ENCODE data around the gene MYB.
"Not testable (repeated sequence)": the region's sequence is repeated elsewhere in the genome, so short reads cannot be mapped to it uniquely, and the experiment has no call there.

Gene MYB
- 42.6 to 62.8 reads per million in 2 donors for total RNA-seq

DNA sequence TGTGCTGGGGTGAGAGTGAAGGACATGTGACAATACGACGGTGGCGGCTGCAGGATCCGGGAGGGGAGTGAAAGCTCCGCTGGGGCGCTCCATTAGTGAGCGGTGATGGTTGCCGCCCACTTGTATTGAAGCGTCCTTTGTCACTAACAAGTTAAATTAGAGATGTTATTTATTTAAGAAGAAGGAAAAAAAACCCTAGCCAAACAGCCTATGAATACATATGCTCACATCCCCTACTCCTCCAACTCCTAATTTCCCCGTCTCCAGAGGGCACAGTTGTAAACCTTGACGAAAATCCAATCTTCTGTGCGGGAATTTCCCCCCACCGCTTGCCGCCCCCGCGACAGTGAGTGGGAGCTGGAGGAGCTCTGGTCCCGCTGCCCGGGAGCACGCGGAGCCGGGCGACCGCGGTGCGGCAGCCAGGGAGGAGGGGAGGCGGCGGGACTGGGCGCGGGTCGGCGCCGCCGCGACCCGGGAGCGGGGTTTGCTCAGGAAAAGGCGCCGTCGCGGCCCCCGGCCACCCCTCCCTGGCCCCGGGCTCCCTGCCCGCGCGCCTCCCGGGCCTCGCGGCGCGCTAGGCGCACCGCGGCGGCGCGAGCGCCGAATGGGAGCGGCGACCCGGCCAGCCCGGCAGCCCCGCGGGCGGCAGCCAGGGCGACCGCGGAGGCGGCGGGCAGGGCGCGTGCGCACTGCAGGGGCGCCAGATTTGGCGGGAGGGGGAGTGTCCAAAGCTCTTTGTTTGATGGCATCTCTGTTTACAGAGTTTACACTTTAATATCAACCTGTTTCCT lies at the start of gene MYB:
MYB (plus strand) TSS at position 767 of the 791 bp plus-strand sequence. CDS start 206 bp downstream, outside the sequence.
- DNase-seq = peak; percentile 44

DNA sequence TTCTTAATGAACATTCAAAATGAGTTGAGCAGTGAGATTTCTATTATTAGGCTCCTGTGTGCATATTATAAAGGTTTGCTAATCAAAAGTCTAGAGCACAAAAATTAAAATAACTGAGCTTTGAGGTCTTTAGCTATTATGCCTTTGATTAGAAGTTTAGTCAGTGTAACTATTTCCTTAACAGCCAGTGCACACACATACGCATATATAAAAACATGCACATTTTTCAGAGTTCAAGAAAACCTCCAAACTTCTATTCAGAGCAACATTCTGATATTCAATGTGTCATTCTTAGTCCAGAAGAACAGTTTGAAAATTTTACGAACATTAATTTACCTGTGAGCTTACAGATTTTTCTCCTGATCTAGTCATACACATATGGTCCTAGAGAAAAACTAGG lies 48.3 kb upstream of the MYB start:
- DNase-seq = no peak

DNA sequence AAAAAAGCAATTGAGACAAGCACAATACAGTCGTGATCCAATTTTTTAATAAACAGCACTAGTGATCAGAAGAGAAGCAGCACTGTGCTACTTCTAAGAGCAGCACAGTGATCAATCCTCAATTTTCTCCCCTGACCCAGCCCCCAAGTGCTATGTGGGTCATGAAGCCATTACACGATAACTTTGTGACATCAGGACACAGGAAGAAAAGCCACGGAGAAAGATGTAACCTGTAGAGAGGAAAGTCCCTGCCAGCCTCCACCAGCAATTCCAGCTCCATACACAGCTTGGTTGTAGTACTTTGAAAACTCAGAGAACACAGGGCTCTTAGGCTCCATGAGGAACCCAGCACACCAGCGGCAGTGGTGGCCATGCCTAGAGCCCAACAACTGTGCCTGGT lies 45.3 kb upstream of the MYB start:
- no peak for DNase-seq

DNA sequence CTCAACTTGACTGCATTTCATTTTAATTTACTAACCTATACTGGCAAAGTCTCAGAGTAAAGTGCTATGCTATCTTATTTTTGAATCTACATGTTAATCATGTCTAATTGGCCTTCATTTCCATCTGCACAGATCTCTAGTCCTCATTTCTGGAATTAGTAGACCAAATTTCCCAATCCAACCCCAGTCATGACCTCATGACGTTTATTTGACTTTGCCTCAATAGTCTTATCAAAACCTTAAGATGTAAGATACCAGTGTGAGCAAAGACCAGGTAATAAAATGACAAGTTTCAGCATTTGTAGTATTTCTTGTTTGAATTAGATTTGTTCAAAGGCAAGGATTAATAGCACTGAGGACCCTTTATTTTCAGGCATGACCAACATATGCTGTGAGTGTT lies 43.3 kb upstream of the MYB start:
- DNase-seq = no peak

DNA sequence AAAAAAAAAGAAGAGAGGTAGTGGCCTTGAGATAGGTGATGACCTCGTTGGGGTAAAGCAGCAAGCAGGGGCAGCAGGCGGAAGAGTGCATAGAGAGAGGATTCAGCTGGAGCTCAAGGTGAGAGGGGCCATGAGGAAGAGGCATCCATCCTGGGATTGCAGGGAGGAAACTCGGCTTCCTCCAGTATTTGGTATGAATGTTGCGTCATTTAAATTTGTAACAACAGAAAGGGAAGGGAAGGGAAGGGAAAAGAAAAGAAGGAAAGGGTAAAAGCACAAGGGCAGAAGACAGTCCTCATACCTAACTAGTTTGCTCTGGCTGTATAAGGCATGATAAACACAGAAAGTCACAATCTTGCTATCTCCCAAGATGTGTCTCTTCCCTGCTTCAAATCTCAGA lies 39.9 kb upstream of the MYB start:
- no peak for DNase-seq

DNA sequence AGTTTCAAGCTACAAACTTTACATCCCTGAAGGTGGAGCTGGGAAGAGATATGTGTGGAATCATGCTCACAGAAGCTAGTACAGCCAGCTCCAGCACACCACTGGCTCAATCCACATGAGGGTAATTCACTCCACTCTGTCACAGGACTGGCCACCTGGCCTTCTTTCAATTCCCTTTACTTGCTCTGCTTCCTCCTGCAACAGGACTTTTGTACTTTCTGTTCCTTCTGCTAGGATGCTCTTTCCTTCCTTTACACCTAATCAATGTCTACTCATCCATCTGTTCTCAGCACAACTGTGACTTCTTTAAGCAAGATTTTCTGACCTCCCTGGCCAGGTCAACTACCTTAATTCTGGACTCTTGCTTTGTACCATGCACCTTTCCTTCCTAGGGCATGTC lies 39.4 kb upstream of the MYB start:
- DNase-seq = no peak

DNA sequence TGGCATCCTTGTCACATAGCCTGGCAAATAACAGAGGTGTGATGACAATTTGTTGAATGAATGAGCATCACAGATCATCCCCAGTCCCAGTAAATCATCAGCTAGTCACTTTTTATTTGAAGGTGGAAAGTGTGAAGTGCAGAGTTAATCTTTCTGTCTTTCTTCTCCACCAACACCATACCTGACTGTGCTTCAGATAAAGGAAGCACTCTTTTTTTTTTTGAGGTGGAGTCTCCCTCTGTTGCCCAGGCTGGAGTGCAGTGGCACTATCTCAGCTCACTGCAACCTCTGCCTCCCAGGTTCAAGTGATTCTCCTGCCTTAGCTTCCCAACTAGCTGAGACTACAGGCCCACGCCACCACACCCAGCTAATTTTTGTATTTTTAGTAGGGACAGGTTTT lies 38.9 kb upstream of the MYB start:
- not testable (repeated sequence) for DNase-seq

DNA sequence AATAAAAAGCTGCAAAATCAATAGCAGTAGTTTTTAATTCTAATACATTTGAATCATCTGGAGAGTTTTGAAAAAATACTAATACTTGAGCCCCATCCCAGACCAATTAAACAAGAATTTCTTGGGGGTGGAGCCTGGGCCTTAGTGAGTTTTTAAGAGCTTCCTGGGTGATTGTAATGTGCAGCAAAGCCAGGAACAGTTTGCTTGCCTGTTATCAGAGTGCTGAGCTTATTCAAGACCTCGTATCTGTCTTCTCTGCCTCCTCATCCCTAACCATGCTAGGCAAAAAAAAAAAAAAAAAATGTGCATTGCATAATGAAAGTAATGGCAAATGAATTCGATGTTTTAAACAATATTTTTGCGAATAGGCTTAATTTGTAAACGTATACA lies 36.4 kb upstream of the MYB start:
- no peak for DNase-seq

DNA sequence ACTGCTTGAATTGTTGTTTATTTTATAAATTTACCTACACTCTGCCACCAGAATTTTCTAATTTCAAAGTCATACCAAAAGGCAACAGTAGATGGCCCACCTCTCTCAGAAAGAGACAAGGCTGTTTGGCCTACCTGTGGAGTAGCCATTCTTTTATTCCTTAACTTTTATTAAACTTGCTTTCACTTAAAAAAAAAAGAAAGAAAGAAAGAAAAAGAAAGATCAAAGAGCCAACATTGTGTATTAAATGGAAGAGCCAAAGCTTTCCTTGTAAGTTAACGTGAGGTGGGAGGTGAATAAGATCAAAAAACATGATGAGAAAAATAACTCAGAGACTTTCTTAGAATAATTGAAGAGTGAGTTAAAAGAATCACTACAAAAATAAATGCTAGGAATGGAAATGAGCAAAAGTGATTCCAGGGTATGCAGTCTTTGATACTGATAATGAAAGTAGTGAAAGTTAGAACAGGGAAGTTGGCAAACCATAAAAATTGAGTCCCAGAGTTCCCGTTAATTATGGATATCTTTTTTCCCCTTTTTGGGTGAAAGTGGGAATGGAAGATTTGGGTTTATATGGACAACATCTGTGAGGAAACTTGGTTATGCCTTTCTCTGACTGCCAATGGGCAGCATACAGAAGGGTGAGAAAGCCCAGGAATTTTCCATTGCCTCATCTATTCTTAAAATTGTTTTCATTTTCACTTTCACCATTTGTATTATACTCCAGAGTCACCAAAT lies 35.9 kb upstream of the MYB start:
- DNase-seq = no peak

DNA sequence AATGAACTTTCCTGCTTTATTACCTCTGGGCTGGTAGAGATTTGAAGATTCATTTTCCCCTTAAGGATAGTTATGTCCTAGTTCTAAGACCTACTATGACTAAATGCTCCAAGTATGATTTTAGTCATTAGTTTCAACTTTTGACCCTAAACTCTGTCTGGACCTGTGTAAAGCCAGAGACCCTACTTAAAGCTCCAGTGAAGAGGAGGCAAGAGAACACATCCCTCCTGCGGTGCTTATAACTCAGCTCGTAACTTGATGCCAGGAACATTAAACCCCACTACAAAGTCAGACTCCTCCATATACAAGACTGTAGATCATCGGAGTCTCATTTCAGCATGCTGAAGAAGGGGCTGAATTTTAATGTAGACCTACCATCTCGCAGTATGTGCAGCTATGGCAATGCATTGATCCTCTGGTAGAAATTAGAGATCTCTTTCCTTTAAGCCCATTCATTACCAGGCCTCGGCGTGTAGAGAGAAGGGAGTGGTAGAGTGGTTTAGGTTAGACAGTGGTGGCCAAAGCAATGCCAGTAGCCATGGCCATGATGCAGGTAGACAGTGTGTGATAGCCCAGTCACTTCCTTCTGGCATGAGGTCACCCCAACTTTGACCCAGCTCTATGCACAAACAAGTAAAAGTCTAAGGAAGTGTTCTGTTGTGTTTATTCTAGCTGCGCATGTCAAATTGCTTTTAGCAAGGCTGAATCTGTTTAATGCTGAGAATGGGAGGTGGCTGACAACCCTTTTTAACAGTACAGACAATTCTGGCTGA lies 34.8 kb upstream of the MYB start:
- no peak for DNase-seq

DNA sequence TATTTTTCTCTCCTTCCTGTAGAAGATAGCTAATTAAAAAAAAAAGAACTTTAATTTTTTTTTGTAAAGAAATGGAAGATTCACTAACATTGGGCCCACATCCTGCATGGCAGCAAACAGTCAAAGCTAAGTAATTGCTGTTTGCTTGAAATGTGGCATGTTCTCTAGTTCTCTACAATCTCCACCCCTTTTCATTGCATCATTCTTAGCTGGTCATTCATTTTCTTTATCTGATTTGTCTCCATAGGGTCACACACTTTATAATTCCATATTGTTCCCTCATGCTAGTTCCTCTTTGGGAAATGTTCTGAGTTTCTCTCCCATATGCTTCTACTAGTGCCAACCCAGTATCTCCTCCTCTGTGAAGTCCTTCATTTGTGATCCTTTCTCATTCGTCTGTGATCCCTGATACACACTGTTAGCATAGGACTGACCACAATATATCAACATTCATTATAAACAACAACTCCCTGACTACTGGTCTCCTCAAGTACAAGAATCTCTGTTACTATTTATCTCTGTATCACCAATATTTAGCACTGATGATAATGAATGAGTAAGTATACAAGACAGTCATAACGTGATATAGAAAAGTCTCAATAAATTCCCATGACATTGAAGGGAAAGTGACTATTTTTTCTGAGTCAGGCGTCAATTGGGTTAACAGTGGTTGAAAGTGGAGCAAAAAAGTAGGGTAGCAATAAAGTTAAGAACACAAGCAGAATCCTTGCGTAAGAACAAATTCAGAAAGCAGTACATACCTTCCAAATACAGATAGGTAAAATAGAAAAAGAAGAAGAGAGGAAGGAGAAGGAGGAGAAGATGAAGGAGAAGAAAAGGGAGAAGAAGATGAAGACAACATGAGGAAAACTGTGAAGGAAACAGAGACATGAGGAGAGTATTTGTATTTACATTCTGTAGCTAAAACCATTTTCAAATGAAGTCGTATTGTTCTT lies 33.2 kb upstream of the MYB start:
- no peak for DNase-seq

DNA sequence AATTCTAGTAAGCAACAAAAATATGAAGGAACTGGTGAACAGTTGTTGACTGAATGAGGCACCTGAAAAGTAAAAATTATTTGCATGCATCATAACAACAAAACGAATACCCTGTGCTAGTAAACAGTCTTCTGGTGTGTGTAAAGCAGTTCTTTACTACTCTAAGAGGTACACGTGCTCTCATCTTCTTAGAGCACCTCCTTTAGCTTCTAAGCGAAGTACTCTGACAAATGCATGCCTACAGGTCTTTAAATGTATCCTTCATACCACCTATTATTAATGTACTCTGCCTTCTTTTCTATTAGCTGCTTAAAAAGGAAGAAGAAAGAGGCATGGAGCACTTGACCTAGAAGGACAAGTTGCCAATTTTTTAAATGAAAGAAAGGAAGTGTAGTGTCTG lies 32.2 kb upstream of the MYB start:
- no peak for DNase-seq

DNA sequence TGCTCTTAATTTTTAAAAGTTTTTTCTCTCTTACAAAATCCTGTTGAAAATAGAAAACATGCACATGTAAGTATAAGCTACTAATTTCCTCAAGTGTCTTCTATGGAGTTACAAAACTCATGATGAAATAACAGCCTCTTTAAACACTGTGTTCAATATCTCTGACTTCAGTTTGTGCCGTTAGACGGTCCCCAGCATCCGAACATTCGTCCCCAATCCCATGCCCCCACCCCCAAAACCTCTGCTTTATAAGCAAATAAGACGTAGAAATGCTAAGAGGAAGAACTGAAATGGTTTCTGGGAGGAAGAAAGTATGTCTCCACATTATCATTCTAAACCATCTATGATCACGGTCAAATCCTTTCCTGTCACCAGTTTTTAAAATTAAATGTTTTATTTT lies 31.7 kb upstream of the MYB start:
- no peak for DNase-seq

DNA sequence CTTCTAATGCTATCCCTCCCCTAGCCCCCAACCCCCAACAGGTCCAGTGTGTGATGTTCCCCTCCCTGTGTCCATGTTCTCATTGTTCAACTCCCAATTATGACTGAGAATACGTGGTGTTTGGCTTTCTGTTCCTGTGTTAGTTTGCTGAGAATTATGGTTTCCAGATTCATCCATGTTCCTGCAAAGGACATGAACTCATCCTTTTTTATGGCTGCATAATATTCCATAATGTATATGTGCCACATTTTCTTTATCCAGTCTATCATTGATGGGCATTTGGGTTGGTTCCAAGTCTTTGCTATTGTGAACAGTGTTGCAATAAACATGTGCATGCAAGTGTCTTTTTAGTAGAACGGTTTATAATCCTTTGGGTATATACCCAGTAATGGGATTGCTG lies 30.6 kb upstream of the MYB start:
- not testable (repeated sequence) for DNase-seq

DNA sequence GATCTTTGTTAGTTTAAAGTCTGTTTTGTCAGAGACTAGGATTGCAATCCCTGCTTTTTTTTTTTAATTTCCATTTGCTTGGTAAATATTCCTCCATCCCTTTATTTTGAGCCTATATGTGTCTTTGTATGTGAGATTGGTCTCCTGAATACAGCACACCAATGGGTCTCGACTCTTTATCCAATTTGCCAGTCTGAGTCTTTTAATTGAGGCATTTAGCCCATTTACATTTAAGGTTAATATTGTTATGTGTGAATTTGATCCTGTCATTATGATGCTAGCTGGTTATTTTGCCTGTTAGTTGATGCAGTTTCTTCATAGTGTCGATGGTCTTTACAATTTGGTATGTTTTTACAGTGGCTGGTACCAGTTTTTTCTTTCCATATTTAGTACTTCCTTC lies 27.0 kb upstream of the MYB start:
- DNase-seq = not testable (repeated sequence)

DNA sequence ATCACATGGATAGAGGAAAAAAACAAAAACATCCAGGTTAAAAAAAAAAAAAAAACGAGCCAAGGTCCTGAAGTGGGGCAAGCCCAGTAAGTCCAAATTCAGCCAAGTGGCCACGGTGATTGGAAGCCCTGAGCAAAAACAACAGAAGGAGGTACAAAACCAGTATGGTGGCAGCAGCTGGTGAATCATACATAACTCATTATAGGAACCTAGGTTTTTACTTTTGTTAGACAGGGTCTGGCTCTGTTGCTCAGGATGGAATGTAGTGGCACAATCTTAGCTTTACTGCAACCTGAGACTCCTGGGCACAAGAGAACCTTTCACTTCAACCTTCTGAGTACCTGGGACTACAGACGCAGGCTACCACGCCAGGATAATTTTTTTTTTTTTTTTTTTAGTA lies 22.7 kb upstream of the MYB start:
- no peak for DNase-seq

DNA sequence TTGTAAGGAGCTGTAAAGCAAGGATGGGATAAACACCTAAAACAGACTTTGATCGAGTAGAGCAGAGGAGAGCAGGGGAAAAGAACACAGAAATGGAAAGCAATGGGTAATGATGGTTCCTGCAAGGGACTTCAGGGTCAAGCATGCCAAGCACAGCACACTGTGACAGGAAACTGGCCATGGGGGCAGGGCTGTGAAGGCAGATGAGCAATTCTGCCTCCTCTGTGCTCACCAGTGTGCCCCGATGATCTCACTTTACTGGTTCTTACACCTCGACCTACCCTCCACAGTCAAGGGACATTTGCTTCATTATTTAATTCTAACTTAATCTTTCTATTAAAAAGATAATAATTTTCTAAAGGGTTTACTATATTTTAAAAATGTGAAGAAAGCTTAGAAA lies 21.6 kb upstream of the MYB start:
- no peak for DNase-seq

DNA sequence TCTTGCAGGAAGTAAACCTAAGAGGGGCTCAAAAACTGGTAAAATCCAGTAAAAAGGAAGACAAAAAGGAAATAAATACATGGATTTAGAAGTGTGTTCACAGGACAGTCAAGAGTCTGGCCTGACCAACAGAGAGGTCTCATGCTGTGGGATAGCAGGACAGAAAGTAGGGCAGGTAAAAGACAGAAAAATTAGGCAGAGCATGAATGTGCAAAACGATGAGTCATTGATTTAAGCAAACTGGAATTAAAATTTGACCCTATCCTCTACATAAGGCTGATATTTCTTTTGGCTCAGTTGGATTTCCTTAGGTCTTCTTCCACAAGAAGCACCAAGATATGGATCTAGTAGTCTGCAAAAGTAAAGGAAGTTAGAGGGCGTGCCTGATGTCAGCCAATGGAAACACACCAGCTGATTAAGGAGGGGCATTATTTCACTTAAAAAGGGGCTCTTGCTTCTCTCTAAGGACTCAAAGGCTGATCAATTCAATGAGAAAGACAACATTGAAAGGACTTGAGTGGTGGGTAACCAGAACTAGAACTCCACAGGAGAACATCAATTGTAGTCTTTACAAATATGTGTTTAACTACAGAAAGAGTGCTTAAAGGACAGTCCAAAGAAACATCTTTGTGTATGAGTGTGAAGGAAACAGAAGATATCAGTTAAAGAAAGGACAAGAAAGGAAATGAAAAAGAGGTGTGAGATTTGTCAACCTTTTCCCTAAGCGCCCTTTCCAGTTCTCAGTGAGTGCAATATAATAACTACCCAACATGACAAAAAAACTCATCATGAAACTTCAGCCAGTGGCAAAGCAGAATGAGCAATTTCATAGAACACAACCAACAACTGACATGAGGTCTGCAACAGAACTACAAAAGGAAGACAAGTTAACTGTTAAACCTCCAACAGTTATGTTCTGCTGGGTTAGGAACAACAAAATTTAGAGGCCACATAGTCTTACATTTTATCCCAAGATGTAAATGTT lies 19.4 kb upstream of the MYB start:
- DNase-seq = no peak

DNA sequence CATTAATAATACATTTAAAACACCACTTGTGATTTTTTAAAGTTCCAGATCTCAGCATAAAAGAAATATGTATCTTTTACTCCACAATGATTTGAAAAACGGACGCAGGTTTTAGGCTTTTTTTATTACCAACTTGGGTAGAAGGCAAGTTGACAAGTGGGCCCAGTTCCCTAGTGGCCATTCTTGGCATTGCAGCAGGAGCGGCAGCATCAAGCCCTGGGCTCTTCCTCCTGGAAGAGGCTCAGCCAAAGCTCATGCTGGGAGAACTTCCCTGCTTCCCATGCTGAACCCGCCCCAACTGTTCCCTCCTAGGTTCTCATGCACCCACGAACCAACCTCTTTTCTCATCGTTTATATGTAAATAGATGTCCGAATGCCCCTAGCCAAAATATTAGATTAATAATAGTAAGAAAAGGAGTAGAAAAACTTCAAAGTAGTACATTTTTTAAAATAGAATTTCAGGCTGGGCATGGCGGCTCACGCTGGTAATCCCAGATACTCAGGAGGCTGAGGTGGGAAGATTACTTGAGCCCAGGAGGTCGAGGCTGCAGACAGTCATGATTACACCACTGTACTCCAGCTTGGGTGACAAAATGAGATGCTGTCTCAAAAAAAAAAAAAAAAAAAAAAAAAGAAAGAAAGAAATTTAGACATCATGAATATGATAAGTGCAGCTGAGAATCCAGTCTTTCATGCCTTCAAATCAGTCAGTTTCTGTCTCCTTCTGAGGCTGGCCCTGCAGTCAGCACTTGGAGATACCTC lies 18.2 kb upstream of the MYB start:
- no peak for DNase-seq

DNA sequence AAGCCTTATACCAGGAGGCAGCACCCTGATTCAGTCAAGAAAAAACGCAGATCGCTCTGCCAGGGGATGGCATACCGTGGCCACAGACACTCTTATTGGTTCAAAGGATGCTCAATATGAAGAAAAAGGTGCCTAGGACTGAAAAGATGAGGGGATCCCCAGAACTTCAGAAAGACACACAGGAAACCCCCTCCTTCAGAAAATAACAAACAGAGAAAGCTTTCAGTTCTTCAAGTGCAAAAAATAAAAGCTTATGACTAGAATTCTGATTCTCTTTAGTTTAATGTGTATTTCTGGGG lies 17.7 kb upstream of the MYB start:
- no peak for DNase-seq

DNA sequence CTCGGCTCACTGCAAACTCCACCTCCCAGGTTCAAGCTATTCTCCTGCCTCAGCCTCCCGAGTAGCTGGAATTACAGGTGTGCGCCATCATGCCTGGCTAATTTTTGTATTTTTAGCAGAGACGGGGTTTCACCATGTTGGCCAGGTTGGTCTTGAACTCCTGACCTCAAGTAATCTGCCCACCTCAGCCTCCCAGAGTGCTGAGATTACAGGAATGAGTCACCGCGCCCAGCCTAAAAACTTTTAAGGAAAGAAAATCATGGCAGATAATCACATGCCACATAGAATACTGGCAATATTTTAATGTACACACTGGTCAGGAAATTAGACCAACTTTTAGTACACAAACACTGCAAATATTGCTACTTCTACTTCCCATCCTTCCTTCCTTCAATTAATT lies 16.7 kb upstream of the MYB start:
- DNase-seq = not testable (repeated sequence)

Data from activated gamma-delta T cell (primary cell).